Stimulated activated CD8-positive, alpha-beta memory T cell treated with anti-CD3 and anti-CD28 coated beads, Interleukin-7, amount 100 ng/mL, for 24 hours (primary cell): ENCODE results near the gene ALDH1B1.

Experiments used
- DNase-seq: peaks from one replicate; pipeline ENCODE4 v3.0.0-alpha.2; 2020; ENCODE audit warnings: low read depth

The ALDH1B1 gene

GRCh38 chr9:38440516-38440915 lies 48.0 kb downstream of the ALDH1B1 start:
- no peak for DNase-seq

GRCh38 chr9:38441347-38442085 lies 49.0 kb downstream of the ALDH1B1 start:
- no peak for DNase-seq

- no peak for DNase-seq
Measured at GRCh38 chr9:38442473-38443096, 50.1 kb downstream of the ALDH1B1 start.

- DNase-seq: no peak
Measured at GRCh38 chr9:38443181-38443580, 50.7 kb downstream of the ALDH1B1 start.

- DNase-seq: no peak
Measured at GRCh38 chr9:38443597-38443996, 51.1 kb downstream of the ALDH1B1 start.

- DNase-seq: no peak
Measured at GRCh38 chr9:38445154-38446043, 52.9 kb downstream of the ALDH1B1 start.

GRCh38 chr9:38447703-38448102 lies 55.2 kb downstream of the ALDH1B1 start:
- DNase-seq: no peak
